Suppressor macrophage treated with lipopolysaccharide for 4 hours (primary cell): Measurements from ENCODE around the gene PLA2G4E.

ENCODE experiments used
- DNase-seq: peaks from one replicate; pipeline ENCODE4 v3.0.0-alpha.2; 2020

PLA2G4E gene

GRCh38 chr15:41972253-41973242, 48.3 kb downstream of the PLA2G4E start, which contains the start of gene EHD4:
Gene EHD4 (minus strand): TSS chr15:41972557. CDS start chr15:41972494, 63 bp downstream.
- DNase-seq = peak; percentile 100

GRCh38 chr15:41971895-41972252, 49.0 kb downstream of the PLA2G4E start:
- DNase-seq = peak; percentile 55

- peak; percentile 91 for DNase-seq
Measured at GRCh38 chr15:41971089-41971894, 49.5 kb downstream of the PLA2G4E start.

- DNase-seq = no peak
Measured at GRCh38 chr15:41970456-41970855, 50.4 kb downstream of the PLA2G4E start.

GRCh38 chr15:41969851-41970431, 50.9 kb downstream of the PLA2G4E start:
- peak; percentile 61 for DNase-seq

GRCh38 chr15:41968701-41969100, 52.1 kb downstream of the PLA2G4E start:
- peak; percentile 81 for DNase-seq

- DNase-seq = peak; percentile 94
Measured at GRCh38 chr15:41967506-41968206, 53.2 kb downstream of the PLA2G4E start.

GRCh38 chr15:41966920-41967465, 53.8 kb downstream of the PLA2G4E start:
- DNase-seq = no peak

GRCh38 chr15:41966414-41966812, 54.4 kb downstream of the PLA2G4E start:
- no peak for DNase-seq

GRCh38 chr15:41965441-41966413, 55.1 kb downstream of the PLA2G4E start:
- no peak for DNase-seq

- no peak for DNase-seq
Measured at GRCh38 chr15:41961595-41962202, 59.1 kb downstream of the PLA2G4E start.

GRCh38 chr15:41961001-41961518, 59.8 kb downstream of the PLA2G4E start:
- DNase-seq = peak; percentile 55

GRCh38 chr15:41958002-41958420, 62.8 kb downstream of the PLA2G4E start:
- no peak for DNase-seq

- DNase-seq = no peak
Measured at GRCh38 chr15:41957021-41957897, 63.6 kb downstream of the PLA2G4E start.

GRCh38 chr15:41955807-41956525, 64.9 kb downstream of the PLA2G4E start:
- DNase-seq = no peak

GRCh38 chr15:41955100-41955499, 65.7 kb downstream of the PLA2G4E start:
- no peak for DNase-seq

GRCh38 chr15:41954036-41954435, 66.8 kb downstream of the PLA2G4E start:
- no peak for DNase-seq

GRCh38 chr15:41952013-41952563, 68.8 kb downstream of the PLA2G4E start:
- no peak for DNase-seq
